K562 (cell line): Measurements from ENCODE around the gene ZFP30. TPM values are rescaled to one million over a fixed set of nuclear protein-coding genes. Genes with fewer than 3 reads are reported as not detected.
A peak's percentile ranks its signal among the peaks of the same experiment; 100 is the strongest.

Experiments
- BRCA1 ChIP-seq, 2 experiments: fragments of 450-650 bp in 1 of 2; sonication (generic) in 1 of 2; formaldehyde crosslinking in 1 of 2; IDR thresholded peaks; 2 replicates each; pipeline versions ENCODE4 v1.5.0 to v1.6.1; 2017 to 2020; ENCODE audit warnings: mild to moderate bottlenecking in 1 of 2, missing genetic modification reagents in 1 of 2
- CBFB ChIP-seq: sonication (generic); formaldehyde crosslinking; IDR thresholded peaks from 2 replicates; pipeline ENCODE4 v1.4.0; 2020; ENCODE audit warnings: mild to moderate bottlenecking, missing genetic modification reagents
- EP400 ChIP-seq: fragments of 450-650 bp; IDR thresholded peaks from 2 replicates; pipeline ENCODE4 v1.6.1; 2017; ENCODE audit warnings: antibody characterized with exemption, mild to moderate bottlenecking, moderate library complexity
- OTX1 ChIP-seq: fragments of 450-650 bp; formaldehyde crosslinking; IDR thresholded peaks from 2 replicates; pipeline ENCODE4 v1.4.0; 2022; ENCODE audit warnings: mild to moderate bottlenecking
- POLR3A ChIP-seq: IDR thresholded peaks from 2 replicates; pipeline ENCODE4 v1.6.1; 2011; ENCODE audit warnings: borderline replicate concordance, mild to moderate bottlenecking, moderate library complexity; ENCODE audit not compliant: insufficient read length, insufficient read depth; ENCODE audit errors: extremely low read depth
- RBBP5 ChIP-seq: fragments of 200-600 bp; sonication (generic); IDR thresholded peaks from 2 replicates; pipeline ENCODE4 v1.6.1; 2012; ENCODE audit warnings: borderline replicate concordance, mild to moderate bottlenecking, low read length, control low read depth, inconsistent platforms; ENCODE audit not compliant: insufficient read depth, poor library complexity, severe bottlenecking
- RBM34 ChIP-seq: fragments of 200-400 bp; formaldehyde crosslinking; IDR thresholded peaks from 2 replicates; pipeline ENCODE4 v1.6.1; 2018; ENCODE audit warnings: low read length, borderline replicate concordance; ENCODE audit not compliant: insufficient read depth
- STAT5B ChIP-seq: fragments of 250-450 bp; sonication (Bioruptor Pico); IDR thresholded peaks from 2 replicates; pipeline ENCODE4 v1.8.0; 2021; ENCODE audit warnings: mild to moderate bottlenecking, inconsistent platforms
- TEAD4 ChIP-seq, 2 experiments: sonication (generic) in 1 of 2; formaldehyde crosslinking in 1 of 2; IDR thresholded peaks; 2 replicates each; pipeline versions ENCODE4 v1.6.1 to v1.8.0; 2012 to 2022; ENCODE audit warnings: borderline replicate concordance in 1 of 2, inconsistent platforms in 1 of 2, low read length in 1 of 2, mild to moderate bottlenecking in 1 of 2, missing genetic modification reagents in 1 of 2
- TRIM24 ChIP-seq, 2 experiments: fragments of 450-650 bp; IDR thresholded peaks; 2 replicates each; pipeline ENCODE4 v1.6.1; 2016
- ZBTB17 ChIP-seq: fragments of 450-650 bp; formaldehyde crosslinking; IDR thresholded peaks from 2 replicates; pipeline ENCODE4 v1.4.0; 2020; ENCODE audit warnings: mild to moderate bottlenecking
- ZBTB34 ChIP-seq: fragments of 250-450 bp; sonication (Bioruptor Pico); IDR thresholded peaks from 2 replicates; pipeline ENCODE4 v1.8.0; 2021; ENCODE audit warnings: mild to moderate bottlenecking, moderate library complexity
- ZNF3 ChIP-seq: fragments of 250-450 bp; sonication (Bioruptor Pico); IDR thresholded peaks from 2 replicates; pipeline ENCODE4 v1.5.0; 2021; ENCODE audit warnings: mild to moderate bottlenecking, moderate library complexity
- ZNF583 ChIP-seq: fragments of 250-450 bp; sonication (Bioruptor Pico); IDR thresholded peaks from 2 replicates; pipeline ENCODE4 v1.4.0; 2020
- polyA plus RNA-seq, 8 experiments: library from polyadenylated mRNA; depleted of rRNA in 4 of 8; stranded (reverse) in 5 of 8; unstranded in 3 of 8; fragments of >200 nt; fragmentation: Nextera tagmentation in 2 of 8; fragmentation: Illumina TruSeq in 1 of 8; extraction: Ambion mirVana in 2 of 8; extraction: Trizol in 1 of 8; gene quantifications; 2 replicates each; pipeline versions ENCODE4 v1.2.1 to v1.2.3, GENCODE V29; 2011 to 2014; ENCODE audit warnings: inconsistent platforms in 1 of 8, missing spikeins in 1 of 8
- total RNA-seq, 7 experiments: library from RNA; depleted of rRNA in 6 of 7; stranded (reverse); fragments of >200 nt in 6 of 7; fragmentation: Illumina TruSeq in 2 of 7; extraction: Trizol in 2 of 7; gene quantifications; 2 replicates each; pipeline versions ENCODE4 v1.2.1 to v1.2.3, GENCODE V29; 2011 to 2021; ENCODE audit warnings: low replicate concordance in 1 of 7
- TF ChIP-seq, protein P1 (sequence below): fragments of 450-650 bp; IDR thresholded peaks from 2 replicates; pipeline ENCODE4 v1.6.1; 2017; ENCODE audit warnings: mild to moderate bottlenecking, moderate library complexity
- TF ChIP-seq, protein P2 (sequence below), 2 experiments: fragments of 450-650 bp in 1 of 2; sonication (generic) in 1 of 2; formaldehyde crosslinking; conservative IDR thresholded peaks; 2 replicates each; pipeline versions ENCODE4 v1.4.0 to v1.8.1; 2020 to 2022; ENCODE audit warnings: mild to moderate bottlenecking in 1 of 2, missing genetic modification reagents in 1 of 2
- TF ChIP-seq, protein P3 (sequence below), 3 experiments: fragments of 200-800 bp in 1 of 3; fragments of 250-450 bp in 1 of 3; fragments of 450-650 bp in 1 of 3; sonication (Bioruptor Pico) in 1 of 3; sonication (Bioruptor generic) in 1 of 3; formaldehyde crosslinking in 1 of 3; IDR thresholded peaks; 2 replicates each; pipeline versions ENCODE4 v1.6.1 to v1.8.0; 2016 to 2022; ENCODE audit warnings: mild to moderate bottlenecking in 2 of 3, missing genetic modification characterization in 2 of 3, missing compliant biosample characterization in 1 of 3, moderate library complexity in 1 of 3

Gene ZFP30
- total and polyA plus RNA-seq, 9 of the 15 experiments (the other 6 are each of a cell fraction or from before 2014, with no cell fraction given): 1.1 to 11.3 (median 4.9) TPM

DNA sequence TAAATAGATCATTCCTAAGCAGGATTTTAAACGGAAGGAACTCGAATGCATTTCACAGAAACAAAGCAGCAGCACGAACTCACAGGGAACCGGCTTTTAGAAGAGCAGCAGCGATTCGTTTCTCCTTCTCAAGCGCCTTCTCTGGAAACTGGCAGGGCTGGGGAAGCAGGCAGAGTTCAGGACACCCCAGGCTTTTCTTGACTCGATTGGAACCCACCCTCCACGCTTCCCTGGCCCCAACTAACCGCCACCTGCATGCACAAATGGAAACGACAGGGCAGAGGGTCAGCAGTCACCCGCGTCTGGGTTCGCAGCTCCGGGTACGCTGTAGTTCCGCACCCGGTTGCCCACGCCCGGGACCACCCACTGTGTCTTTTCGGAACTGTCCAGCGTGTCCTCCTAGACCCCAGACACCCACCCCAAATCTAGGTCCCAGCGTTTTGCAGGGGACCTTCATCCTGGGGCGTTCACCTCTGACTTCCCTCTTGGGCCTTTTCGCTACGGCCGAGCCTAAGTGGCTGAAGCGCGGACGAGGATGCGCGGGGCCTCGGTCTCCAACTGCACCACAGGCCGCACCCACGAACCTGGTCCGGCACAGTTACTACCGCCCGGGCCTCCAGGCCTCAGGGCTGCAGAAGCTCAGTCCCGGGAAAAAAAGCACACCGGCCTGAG lies 500 bp downstream of the ZFP30 start (continued):
- TF ChIP-seq, protein P1, sequence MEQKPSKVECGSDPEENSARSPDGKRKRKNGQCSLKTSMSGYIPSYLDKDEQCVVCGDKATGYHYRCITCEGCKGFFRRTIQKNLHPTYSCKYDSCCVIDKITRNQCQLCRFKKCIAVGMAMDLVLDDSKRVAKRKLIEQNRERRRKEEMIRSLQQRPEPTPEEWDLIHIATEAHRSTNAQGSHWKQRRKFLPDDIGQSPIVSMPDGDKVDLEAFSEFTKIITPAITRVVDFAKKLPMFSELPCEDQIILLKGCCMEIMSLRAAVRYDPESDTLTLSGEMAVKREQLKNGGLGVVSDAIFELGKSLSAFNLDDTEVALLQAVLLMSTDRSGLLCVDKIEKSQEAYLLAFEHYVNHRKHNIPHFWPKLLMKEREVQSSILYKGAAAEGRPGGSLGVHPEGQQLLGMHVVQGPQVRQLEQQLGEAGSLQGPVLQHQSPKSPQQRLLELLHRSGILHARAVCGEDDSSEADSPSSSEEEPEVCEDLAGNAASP: no peak
- TF ChIP-seq EP400: no peak
- no peak for TF ChIP-seq TRIM24 (IDR thresholded peaks at IDR 0.05)
- peak; percentile 58 for TF ChIP-seq RBBP5
- no peak for TF ChIP-seq POLR3A
- TF ChIP-seq ZNF3 (CRISPR knock-in tag): no peak
- TF ChIP-seq, protein P2, sequence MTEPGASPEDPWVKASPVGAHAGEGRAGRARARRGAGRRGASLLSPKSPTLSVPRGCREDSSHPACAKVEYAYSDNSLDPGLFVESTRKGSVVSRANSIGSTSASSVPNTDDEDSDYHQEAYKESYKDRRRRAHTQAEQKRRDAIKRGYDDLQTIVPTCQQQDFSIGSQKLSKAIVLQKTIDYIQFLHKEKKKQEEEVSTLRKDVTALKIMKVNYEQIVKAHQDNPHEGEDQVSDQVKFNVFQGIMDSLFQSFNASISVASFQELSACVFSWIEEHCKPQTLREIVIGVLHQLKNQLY (CRISPR knock-in tag; conservative IDR thresholded peaks at IDR 0.05): no peak
- TF ChIP-seq, protein P3, sequence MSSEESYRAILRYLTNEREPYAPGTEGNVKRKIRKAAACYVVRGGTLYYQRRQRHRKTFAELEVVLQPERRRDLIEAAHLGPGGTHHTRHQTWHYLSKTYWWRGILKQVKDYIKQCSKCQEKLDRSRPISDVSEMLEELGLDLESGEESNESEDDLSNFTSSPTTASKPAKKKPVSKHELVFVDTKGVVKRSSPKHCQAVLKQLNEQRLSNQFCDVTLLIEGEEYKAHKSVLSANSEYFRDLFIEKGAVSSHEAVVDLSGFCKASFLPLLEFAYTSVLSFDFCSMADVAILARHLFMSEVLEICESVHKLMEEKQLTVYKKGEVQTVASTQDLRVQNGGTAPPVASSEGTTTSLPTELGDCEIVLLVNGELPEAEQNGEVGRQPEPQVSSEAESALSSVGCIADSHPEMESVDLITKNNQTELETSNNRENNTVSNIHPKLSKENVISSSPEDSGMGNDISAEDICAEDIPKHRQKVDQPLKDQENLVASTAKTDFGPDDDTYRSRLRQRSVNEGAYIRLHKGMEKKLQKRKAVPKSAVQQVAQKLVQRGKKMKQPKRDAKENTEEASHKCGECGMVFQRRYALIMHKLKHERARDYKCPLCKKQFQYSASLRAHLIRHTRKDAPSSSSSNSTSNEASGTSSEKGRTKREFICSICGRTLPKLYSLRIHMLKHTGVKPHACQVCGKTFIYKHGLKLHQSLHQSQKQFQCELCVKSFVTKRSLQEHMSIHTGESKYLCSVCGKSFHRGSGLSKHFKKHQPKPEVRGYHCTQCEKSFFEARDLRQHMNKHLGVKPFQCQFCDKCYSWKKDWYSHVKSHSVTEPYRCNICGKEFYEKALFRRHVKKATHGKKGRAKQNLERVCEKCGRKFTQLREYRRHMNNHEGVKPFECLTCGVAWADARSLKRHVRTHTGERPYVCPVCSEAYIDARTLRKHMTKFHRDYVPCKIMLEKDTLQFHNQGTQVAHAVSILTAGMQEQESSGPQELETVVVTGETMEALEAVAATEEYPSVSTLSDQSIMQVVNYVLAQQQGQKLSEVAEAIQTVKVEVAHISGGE (CRISPR knock-in tag; IDR thresholded peaks at IDR 0.05): peak in 1 of 3 experiments; percentile 27; a peak in 1 of 6 replicates
- peak; percentile 54; the same call in 1 of the 2 replicates for TF ChIP-seq CBFB
- no peak for TF ChIP-seq BRCA1 (IDR thresholded peaks at IDR 0.05)
- TF ChIP-seq BRCA1 (CRISPR knock-in tag; IDR thresholded peaks at IDR 0.05): no peak
- no peak for TF ChIP-seq ZBTB34 (CRISPR knock-in tag)
- no peak for TF ChIP-seq ZNF583
- TF ChIP-seq RBM34: no peak
- no peak for TF ChIP-seq OTX1
- no peak for TF ChIP-seq TEAD4 (IDR thresholded peaks at IDR 0.05; ENCODE audit: low read length)
- no peak for TF ChIP-seq TEAD4 (CRISPR knock-in tag; IDR thresholded peaks at IDR 0.05; ENCODE audit: borderline replicate concordance)
- TF ChIP-seq ZBTB17 (CRISPR knock-in tag): no peak
- TF ChIP-seq STAT5B (CRISPR knock-in tag): no peak
